Measurements from ENCODE around the gene HSD3B7.

DNA sequence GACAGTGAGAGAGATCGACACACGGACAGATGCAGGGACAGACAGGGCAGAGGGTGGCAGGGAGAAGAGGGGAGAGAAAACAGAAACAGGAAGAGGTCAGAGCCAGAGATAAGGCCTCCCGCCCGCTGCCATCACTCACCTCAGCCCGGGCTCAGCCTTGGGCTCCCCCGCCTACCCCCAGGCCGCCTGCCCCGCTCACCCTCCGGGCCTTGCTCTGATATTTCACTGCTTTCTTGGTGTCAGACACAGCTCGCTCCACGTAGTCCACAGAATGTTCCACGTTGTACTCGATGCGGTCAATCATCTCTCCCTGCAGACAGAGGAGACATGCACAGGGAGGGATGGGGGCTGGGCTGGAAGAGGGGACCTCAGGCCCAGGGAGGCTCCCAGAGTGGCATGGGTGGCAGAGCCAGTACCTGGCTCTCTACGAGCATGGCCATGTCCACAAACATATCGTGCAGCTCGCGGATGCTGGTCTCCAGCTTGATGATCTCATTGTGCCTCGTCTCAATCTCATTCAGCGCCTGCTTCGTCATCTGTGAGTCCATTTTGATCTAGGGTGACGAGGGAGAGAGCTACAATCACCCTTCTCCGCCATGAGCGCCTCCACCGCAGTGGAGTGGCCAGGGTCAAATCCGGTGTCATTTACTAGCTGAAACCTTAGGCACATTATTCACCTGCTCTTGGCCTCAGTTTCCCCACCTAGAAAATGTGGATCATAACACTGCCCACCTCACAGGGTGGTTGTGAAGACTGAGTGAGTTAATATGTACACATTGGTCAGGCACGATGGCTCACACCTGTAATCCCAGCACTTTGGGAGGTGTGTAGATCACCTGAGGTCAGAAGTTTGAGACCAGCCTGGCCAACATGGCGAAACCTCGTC lies 8.2 kb downstream of the HSD3B7 start:
- TF ChIP-seq CTCF (IDR thresholded peaks at IDR 0.05): no peak
- no peak for TF ChIP-seq POLR2A (IDR thresholded peaks at IDR 0.05)
